Fibroblast of upper back skin (primary cell): ENCODE measurements around the gene ZNF646.

Source experiments
- DNase-seq: peaks from one replicate; pipeline ENCODE4 v3.0.0-alpha.2; 2013

The ZNF646 gene, protein sequence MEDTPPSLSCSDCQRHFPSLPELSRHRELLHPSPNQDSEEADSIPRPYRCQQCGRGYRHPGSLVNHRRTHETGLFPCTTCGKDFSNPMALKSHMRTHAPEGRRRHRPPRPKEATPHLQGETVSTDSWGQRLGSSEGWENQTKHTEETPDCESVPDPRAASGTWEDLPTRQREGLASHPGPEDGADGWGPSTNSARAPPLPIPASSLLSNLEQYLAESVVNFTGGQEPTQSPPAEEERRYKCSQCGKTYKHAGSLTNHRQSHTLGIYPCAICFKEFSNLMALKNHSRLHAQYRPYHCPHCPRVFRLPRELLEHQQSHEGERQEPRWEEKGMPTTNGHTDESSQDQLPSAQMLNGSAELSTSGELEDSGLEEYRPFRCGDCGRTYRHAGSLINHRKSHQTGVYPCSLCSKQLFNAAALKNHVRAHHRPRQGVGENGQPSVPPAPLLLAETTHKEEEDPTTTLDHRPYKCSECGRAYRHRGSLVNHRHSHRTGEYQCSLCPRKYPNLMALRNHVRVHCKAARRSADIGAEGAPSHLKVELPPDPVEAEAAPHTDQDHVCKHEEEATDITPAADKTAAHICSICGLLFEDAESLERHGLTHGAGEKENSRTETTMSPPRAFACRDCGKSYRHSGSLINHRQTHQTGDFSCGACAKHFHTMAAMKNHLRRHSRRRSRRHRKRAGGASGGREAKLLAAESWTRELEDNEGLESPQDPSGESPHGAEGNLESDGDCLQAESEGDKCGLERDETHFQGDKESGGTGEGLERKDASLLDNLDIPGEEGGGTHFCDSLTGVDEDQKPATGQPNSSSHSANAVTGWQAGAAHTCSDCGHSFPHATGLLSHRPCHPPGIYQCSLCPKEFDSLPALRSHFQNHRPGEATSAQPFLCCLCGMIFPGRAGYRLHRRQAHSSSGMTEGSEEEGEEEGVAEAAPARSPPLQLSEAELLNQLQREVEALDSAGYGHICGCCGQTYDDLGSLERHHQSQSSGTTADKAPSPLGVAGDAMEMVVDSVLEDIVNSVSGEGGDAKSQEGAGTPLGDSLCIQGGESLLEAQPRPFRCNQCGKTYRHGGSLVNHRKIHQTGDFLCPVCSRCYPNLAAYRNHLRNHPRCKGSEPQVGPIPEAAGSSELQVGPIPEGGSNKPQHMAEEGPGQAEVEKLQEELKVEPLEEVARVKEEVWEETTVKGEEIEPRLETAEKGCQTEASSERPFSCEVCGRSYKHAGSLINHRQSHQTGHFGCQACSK (N-terminal part only)

DNA sequence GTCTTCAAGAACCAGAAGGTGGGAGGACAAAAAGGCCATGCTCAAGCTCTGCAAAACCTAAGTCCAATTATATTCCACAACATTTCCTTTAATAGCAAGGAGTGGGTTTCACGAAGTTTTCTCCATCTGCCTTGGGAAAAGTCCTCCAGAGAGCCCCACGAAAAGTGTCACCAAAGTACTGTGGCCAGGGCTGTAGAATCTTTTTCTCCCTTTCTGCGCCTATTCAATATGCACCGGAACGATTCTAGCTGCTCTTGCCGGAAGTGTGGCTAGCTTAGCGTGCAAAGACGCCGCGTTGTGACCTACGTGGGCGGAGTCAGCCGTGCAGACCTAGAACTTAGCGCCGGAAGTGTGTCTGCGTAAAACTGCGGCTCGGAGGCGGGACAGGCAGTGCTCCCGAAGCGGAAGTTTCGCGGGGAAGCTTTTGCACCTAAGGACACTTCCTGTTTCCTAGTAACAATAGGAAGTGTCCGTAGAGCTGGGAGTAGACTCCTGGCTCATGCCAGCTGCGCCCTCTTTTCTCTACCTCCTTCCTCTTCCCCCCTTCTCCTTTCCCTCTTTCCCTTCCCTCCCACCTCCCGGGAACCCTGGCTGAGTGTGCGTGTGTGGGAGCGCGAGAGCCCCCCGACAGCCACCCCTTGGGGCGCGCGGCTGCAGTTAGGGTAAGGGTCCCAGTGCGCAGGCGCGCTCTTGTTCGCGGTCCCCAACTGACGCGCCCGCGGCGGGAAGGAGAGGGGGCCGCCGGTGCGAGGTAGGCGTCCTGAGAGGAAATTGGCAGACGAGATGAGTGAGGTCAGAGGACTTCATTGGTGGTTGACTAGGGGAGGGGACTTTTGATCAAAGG, at the start of gene ZNF646, which contains the start of gene ZNF668:
TSS of gene ZNF646 (plus strand) at position 453 of the 844 bp plus-strand sequence. CDS start 1,903 bp downstream, outside the sequence.
TSS of gene ZNF668 (minus strand) at position 271 of the 844 bp plus-strand sequence. CDS start 9,781 bp downstream, outside the sequence.
- peak; percentile 99 for DNase-seq

DNA sequence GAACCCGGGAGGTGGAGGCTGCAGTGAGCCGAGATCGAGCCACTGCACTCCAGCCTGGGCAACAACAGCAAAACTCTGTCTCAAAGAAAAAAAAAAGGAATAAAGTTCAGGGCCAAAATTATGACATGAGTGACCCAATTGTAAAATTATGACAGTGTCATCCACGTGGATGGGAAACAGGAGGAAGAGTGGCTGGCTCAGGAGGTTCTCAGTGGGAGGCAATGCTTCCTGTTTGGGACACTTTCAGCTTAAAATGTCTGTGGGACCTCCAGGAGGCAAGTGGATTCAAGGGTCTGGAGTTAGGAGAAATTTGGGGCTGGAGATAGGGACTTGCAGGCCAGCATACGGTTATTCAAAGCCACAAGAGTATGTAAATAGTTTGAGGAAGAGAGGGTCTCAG, 48.9 kb upstream of the ZNF646 start:
- no peak for DNase-seq

DNA sequence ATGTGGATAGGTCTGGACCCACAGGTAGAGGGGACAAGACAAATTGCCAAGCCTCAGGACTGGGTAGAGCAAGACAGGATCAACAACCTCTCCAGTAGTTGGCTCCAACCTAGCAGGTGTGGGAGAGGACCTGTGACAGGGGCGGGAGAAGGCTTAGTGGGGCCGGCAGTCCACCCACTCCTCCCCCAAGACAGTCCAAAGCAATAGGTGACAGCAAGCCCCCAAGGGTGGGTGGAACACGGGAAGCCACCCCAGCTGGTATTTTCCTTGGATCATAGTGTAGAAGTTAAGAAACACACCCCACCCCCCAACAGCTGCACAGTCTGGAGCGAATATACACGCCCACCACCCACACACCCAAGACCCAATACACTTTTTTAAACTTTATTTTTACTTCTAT, 45.0 kb upstream of the ZNF646 start:
- DNase-seq: no peak

DNA sequence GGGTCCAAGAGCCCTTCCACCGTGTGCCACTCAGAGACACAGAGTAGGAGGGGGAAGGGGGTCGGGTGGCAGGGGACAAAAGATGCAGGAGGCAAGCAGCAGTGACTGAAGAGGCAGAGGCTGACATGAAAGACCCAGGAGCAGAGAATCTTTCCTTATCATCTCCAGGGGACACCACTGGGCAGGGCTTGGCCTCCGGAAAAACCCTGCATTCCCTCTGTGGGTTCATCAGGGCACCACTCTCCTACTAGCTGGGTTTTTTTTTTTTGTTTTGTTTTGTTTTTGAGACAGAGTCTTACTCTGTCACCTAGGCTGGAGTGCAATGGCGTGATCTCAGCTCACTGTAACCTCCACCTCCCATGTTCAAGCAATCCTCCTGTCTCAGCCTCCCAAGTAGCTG, 42.9 kb upstream of the ZNF646 start:
- DNase-seq: no peak

DNA sequence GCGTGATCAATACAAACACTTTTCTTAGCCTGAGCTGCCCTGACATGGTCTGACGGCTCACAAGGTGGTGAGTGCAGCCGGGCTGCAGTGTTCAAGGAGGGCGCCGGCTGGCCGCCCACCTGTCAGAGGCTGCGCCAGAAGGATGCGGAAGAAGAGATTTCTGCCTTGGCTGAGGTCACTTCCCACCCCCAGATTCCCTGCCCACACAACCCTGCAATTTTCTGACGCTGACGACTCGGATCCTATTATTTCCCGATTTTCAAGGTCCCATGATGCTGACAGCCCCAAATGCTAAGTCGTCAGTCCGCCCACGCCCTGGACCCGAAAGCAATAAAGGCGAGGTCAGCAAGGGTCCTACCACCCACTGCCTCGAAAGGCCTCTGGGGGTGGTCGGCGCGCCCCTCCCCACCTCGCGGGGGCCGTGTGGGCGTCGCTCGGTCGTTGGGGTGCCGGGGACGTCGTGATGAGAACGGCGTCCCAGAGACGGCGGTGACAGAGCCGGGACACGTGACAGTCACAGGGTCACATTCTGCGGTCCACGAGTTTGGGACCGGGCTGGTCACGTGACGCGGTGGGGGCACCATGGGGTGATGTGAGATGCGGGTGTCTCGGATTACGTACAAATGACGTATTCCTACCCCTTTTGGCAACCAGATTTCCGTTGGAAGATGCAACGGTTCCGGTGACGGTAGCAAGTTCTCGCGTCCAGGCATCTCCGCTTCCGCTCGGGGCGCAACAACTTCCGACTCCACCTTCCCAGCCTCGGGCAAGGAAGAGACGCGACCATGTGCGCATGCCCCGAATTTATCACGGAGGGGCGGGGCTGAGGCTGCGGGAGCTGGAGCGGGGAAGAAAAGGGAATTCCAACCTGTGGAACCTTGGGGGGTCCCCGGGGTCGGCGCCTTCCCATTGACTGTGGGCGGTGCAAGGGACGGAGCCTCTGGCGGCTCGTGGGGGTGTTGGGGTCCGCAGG, 41.2 kb upstream of the ZNF646 start, which contains the start of gene STX4:
TSS of gene STX4 (plus strand) at position 823 of the 973 bp plus-strand sequence. CDS start 248 bp downstream, outside the sequence.
- peak; percentile 97 for DNase-seq

DNA sequence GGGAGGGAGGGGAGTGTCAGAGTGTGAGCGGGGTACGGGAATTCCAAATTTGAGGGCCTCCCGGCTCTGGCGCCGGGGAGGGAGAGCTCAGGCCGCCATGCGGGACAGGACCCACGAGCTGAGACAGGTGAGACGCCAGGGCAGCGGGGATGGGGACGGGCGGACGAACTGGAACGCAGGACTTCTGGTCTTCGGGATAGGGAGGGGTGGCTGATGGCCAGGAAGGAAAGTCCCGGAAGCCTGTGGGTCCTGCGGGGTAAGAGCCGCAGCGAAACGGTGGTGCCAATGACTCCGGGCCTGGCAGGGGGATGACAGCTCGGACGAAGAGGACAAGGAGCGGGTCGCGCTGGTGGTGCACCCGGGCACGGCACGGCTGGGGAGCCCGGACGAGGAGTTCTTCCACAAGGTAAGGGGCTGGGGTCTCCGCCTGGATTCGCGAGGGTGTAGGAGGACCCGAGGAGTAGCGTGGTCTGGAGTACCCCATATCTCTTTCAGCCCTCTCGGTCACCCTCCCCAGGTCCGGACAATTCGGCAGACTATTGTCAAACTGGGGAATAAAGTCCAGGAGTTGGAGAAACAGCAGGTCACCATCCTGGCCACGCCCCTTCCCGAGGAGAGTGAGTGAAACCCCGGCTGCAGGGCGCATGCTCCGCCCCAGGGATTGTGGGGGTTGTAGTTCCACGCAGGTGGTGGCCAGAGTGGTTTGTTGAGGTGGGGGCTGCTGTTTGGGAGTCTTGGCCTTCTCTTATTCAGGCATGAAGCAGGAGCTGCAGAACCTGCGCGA, 40.3 kb upstream of the ZNF646 start:
- peak; percentile 76 for DNase-seq

DNA sequence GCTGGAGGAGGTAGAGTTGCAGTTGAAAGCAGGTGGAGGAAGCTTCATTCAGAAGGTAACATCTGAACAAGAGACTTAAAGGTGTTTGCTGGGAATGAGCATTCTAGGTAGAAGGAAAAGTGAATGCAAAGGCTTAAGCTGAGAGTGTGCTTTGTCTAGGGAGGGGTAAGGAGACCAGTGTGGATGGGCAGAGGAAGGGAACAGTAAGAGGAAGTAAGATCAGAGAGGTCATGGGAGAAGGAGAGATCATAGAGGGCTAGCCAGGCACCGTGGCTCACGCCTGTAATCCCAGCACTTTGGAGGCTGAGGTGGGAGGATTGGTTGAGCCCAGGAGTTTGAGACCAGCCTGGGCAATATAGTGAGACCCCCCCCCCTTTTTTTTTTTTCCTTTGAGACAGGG, 37.5 kb upstream of the ZNF646 start:
- DNase-seq: no peak

DNA sequence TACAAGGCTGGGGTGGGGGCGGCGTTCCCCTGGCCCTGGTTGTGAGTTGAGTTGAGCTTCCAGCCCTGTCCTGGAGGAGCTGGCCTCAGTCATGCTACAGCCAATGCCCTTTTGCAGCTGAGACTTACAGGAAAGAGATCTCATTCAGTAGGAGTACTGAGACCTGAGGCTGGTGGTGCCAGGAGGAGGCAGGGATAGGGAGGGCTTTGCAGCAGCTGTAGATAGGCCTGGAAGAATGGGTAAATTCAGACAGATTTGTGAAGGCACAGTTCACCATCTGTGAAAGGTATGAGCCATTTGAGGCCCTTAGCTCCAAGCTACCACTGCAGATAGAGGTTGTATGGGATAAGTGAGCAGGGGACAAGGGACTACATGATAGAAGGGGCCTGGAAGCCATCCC, 35.2 kb upstream of the ZNF646 start:
- no peak for DNase-seq

DNA sequence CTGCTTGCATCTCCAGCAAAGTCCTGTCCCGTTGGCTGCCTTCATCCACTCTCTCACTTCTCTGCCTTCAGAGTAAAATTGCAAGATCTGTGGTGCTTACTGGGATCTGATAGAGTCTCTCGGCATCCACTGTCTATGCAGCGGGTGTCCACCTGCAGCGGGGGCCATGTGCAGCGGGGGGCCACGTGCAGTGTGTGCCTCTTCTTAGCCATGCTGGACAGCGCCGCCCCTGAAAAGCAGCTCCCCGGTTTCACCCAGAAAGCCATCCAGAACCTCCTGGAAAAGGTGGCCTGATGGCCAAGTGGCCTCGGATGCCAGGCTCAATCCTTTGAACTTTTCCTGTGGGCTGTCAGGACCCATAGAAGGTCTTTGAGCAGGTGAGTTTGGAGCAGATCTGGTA, 31.4 kb upstream of the ZNF646 start:
- no peak for DNase-seq

DNA sequence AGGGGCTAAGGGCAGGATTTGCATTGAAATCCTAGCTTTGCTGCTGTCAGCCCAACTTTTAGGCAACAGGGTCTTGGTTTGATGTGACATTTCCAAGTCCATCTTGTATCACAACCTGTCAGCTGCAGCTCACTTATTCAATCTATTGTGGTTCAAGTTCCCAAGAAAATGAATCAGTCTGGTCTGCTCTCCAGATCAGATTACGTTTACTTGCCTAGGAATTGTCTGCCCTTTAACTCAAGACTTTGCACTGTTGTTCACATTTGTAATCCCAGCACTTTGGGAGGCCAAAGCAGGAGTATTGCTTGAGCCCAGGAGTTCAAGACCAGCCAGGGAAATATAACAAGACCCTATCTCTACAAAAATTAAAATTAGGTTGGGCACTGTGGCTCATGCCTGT, 30.9 kb upstream of the ZNF646 start:
- DNase-seq: no peak

DNA sequence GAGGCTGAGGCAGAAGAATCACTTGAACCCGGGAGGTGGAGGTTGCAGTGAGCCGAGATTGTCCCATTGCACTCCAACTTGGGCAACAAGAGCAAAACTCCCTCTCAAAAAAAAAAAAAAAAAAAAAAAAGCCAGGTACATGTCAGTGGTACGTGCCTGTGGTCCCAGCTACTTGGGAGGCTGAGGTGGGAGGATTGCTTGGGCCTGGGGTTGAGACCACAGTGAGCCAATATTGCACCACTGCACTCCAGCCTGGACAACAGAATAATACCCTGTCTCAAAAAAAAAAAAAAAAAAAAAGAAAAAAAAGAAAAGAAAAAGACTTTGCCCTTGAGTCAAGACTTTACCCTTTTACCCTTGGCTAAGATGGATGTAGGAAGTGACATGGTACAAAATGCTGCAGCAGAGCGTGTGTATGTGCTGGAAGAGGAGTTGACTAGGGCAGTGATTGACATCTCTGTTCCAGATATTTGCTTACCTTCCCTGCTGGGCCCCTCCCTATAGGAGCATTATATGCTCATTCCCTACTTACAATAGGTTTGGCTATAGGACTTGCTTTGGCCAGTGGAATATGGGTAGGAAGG, 30.2 kb upstream of the ZNF646 start:
- DNase-seq: no peak

DNA sequence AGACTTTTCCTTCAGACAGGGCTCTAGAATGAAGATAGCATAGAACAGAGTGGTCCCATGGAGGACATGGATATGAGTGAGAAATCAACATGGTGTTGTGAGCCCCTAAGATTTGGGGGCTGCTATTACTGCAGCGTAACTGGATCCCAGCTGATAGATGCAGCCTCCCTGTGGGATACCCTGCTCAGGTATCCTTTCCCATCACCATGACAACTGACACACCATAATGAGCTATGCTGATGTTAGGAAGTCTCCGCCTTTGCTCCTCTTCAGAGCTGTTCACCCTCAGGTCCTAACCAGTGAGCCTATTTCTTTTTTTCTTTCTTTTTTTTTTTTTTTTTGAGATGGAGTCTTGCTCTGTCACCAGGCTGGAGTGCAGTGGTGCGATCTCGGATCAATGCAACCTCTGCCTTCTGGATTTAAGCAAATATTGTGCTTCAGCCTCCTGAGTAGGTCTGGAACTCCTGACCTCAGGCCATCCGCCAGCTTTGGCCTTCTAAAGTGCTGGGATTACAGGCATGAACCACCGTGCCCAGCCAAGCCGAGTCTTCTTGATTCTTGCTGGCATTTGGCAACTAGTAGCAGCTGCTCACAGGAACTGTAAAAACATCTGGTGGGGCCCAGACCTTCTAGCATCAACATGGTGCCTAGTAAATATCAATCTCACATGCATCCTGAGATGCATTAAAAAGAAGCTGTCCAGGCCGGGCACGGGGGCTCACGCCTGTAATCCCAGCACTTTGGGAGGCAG, 23.8 kb upstream of the ZNF646 start:
- no peak for DNase-seq

DNA sequence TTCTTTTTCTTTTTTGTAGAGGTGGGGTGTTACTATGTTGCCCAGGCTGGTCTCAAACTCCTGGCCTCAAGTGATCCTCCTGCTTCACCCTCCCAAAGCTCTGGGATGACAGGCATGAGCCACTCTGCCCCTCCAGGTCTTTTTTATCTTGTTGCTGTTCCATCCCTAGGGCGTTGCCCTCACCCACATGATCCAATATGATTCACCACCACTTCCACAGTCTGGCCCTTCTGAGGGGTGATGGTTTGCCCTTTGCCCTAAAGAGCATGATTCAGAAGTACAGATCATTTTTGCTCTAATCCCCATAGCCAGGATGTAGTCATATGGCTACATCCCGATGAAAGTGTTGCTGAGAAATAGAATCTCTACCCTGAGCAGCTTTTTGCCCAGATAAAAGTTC, 22.1 kb upstream of the ZNF646 start:
- peak; percentile 90 for DNase-seq

DNA sequence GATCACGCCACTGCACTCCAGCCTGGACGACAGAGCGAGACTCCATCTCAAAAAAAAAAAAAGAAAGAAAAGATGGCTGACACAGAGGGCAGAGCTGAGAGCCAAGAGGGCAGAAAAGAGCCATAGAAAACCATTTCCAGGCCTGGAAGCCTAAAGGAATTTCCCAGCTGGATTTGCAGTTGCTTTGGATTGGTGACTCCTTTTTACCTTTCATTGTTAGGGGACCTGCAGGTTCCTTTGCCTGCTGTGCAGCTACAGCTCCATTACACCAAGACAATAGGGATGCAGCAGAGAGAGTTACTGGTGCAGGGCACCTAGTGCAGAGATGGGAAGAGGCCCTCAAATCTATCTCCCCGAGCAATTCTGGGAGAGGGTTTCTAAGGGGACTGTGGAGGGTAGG, 18.6 kb upstream of the ZNF646 start:
- DNase-seq: no peak

DNA sequence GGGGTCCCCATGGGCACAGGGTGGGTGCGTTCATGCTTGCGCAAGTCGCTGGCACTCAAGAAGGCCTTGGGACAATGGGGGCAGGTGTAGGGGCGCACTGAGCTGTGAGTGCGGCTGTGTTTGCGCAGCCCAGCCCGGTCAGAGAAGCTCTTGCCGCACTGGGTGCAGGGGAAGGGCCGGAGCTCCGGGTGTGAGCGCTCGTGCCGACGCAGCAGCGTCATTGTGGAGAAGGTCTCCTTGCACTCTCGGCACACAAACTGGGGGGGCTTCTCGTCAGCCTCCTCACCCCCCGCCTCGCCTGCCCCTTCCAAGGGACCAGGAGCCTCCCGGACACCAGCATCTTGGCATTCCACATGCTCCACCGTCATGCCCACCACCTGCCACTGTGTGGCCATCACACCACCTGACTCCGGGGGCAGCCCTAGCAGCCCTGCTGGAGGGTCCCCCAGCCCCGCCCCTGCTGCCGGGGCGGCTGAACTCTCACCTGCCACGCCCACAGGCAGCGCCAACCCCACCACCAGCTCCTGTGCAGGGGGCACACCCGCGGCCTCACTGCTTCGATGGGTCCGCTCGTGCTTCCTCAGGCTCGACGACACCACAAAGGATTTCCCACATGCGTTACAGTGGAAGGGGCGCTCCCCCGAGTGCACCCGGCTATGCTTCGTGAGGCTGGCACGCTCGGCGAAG, 13.0 kb upstream of the ZNF646 start:
- no peak for DNase-seq

DNA sequence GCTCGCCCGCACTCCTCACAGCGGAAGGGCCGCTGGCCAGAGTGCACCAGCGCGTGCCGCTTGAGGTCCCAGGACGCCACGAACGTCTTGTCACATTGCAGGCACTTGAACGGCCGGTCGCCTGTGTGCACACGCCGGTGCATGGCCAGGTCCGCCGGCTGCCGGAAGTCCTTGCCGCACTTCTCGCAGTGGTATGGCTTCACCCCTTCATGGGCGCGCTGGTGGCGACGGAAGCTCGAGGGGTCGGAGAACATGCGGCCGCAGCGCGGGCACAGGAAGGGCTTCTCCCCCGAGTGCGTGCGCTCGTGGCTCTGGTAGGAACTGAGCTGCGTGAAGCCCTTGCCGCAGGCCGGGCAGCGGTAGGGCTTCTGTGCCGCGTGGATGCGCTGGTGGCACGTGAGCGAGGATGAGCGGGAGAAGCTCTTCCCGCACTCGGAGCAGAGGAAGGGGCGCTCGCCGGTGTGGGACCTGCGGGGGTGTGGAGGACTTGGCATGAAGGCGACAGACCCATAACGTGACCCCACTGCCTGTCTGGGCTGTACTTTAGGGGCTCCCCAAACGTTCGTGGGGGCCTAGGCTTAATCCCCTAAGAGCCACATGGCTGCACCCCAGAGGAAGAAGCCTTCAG, 12.3 kb upstream of the ZNF646 start:
- no peak for DNase-seq

DNA sequence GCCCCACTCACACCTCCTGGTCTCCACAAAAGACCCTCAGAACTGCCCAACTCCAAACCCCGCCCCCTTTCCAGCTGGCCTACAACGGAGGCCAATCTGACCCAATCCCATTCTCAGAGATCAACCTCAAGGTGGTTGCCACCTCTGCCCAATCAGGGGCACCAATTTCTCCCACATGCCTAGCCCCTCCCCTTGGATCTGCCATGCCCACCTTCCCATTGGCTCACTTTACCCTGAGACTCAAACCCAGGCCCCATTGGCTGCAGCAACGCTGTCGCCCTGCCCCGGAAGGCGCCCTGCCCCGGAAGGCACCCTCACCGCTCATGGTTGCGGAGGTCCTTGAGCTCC, 10.8 kb upstream of the ZNF646 start:
- no peak for DNase-seq
